HG03066 (cell line): ENCODE measurements around the gene ZNF85.
"Not testable (repeated sequence)": the region's sequence is repeated elsewhere in the genome, so short reads cannot be mapped to it uniquely, and the experiment has no call there.

Source experiments
- ATAC-seq: cut with Tn5 transposase; IDR thresholded peaks from one replicate; pipeline ENCODE4 v1.9.1; 2021; ENCODE audit warnings: low read depth; ENCODE audit not compliant: unreplicated experiment

Gene ZNF85

GRCh38 chr19:20923077-20923871 is at the start of gene ZNF85:
ZNF85 (plus strand) TSS chr19:20923251; CDS start chr19:20923401, 150 bp downstream.
- peak; percentile 98 for ATAC-seq

- ATAC-seq, result no peak
Observed at GRCh38 chr19:20879501-20879900, 43.5 kb upstream of the ZNF85 start.

GRCh38 chr19:20912973-20913372 is 10.1 kb upstream of the ZNF85 start:
- ATAC-seq, result no peak

GRCh38 chr19:20925481-20925880 is 2.4 kb downstream of the ZNF85 start:
- no peak for ATAC-seq

- ATAC-seq, result no peak
Observed at GRCh38 chr19:20926796-20927195, 3.7 kb downstream of the ZNF85 start.

- no peak for ATAC-seq
Observed at GRCh38 chr19:20928371-20928770, 5.3 kb downstream of the ZNF85 start.

- ATAC-seq, result not testable (repeated sequence)
Observed at GRCh38 chr19:20936322-20936947, 13.4 kb downstream of the ZNF85 start.

GRCh38 chr19:20952561-20953095 is 29.6 kb downstream of the ZNF85 start:
- ATAC-seq, result not testable (repeated sequence)

GRCh38 chr19:20964798-20965197 is 41.7 kb downstream of the ZNF85 start:
- ATAC-seq, result no peak

- ATAC-seq, result no peak
Observed at GRCh38 chr19:20968092-20968491, 45.0 kb downstream of the ZNF85 start.

- no peak for ATAC-seq
Observed at GRCh38 chr19:20969498-20969897, 46.4 kb downstream of the ZNF85 start.

GRCh38 chr19:20969898-20970297 is 46.8 kb downstream of the ZNF85 start:
- no peak for ATAC-seq

- ATAC-seq, result not testable (repeated sequence)
Observed at GRCh38 chr19:20992788-20993187, 69.7 kb downstream of the ZNF85 start.

- peak; percentile 73 for ATAC-seq
Observed at GRCh38 chr19:20999731-21000352, 76.8 kb downstream of the ZNF85 start.
